Liver (tissue), 3 donors: Measurements from ENCODE around the gene C19orf53.

Experiments used
- ATF3 ChIP-seq: IDR thresholded peaks from 2 replicates; pipeline ENCODE4 v1.6.1; 2016; ENCODE audit warnings: antibody characterized with exemption
- FOXA1 ChIP-seq: IDR thresholded peaks from 2 replicates; pipeline ENCODE4 v1.6.1; 2016; ENCODE audit warnings: antibody characterized with exemption
- GABPA ChIP-seq, 2 donors: IDR thresholded peaks in 1 of 2; conservative IDR thresholded peaks in 1 of 2; 2 replicates each; pipeline ENCODE4 v1.6.1; 2016; ENCODE audit warnings: antibody characterized with exemption in 2 of 2, mild to moderate bottlenecking in 1 of 2, moderate library complexity in 1 of 2
- HNF4A ChIP-seq, 2 donors: conservative IDR thresholded peaks; 2 replicates each; pipeline ENCODE4 v1.6.1; 2016; ENCODE audit warnings: antibody characterized with exemption in 2 of 2, mild to moderate bottlenecking in 2 of 2
- JUND ChIP-seq, 2 donors: IDR thresholded peaks; 2 replicates each; pipeline ENCODE4 v1.6.1; 2016; ENCODE audit warnings: antibody characterized with exemption in 2 of 2
- NR2F2 ChIP-seq: IDR thresholded peaks from 2 replicates; pipeline ENCODE4 v1.6.1; 2016; ENCODE audit warnings: antibody characterized with exemption
- RAD21 ChIP-seq, 2 donors: IDR thresholded peaks; 2 replicates each; pipeline ENCODE4 v1.6.1; 2016; ENCODE audit warnings: antibody characterized with exemption in 2 of 2, mild to moderate bottlenecking in 2 of 2
- REST ChIP-seq: IDR thresholded peaks from 2 replicates; pipeline ENCODE4 v1.6.1; 2016; ENCODE audit warnings: antibody characterized with exemption, mild to moderate bottlenecking
- TAF1 ChIP-seq: conservative IDR thresholded peaks from 2 replicates; pipeline ENCODE4 v1.6.1; 2016; ENCODE audit warnings: antibody characterized with exemption, mild to moderate bottlenecking
- YY1 ChIP-seq: IDR thresholded peaks from 2 replicates; pipeline ENCODE4 v1.6.1; 2016; ENCODE audit warnings: antibody characterized with exemption, mild to moderate bottlenecking
- TF ChIP-seq, protein P1 (sequence below): IDR thresholded peaks from 2 replicates; pipeline ENCODE4 v1.6.1; 2016; ENCODE audit warnings: antibody characterized with exemption
- TF ChIP-seq, protein P2 (sequence below): fragments of 150-350 bp; IDR thresholded peaks from 2 replicates; pipeline ENCODE4 v1.5.1; 2017; ENCODE audit warnings: improper control_type of control experiment, low read depth, low read length; ENCODE audit not compliant: missing input control
- donor health status: healthy.
- donor health status: healthy.

- TF ChIP-seq REST: no peak
- TF ChIP-seq, protein P1, sequence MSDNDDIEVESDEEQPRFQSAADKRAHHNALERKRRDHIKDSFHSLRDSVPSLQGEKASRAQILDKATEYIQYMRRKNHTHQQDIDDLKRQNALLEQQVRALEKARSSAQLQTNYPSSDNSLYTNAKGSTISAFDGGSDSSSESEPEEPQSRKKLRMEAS: no peak
- TF ChIP-seq, protein P2, sequence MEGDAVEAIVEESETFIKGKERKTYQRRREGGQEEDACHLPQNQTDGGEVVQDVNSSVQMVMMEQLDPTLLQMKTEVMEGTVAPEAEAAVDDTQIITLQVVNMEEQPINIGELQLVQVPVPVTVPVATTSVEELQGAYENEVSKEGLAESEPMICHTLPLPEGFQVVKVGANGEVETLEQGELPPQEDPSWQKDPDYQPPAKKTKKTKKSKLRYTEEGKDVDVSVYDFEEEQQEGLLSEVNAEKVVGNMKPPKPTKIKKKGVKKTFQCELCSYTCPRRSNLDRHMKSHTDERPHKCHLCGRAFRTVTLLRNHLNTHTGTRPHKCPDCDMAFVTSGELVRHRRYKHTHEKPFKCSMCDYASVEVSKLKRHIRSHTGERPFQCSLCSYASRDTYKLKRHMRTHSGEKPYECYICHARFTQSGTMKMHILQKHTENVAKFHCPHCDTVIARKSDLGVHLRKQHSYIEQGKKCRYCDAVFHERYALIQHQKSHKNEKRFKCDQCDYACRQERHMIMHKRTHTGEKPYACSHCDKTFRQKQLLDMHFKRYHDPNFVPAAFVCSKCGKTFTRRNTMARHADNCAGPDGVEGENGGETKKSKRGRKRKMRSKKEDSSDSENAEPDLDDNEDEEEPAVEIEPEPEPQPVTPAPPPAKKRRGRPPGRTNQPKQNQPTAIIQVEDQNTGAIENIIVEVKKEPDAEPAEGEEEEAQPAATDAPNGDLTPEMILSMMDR: no peak
- TF ChIP-seq HNF4A (conservative IDR thresholded peaks at IDR 0.05): no peak
- TF ChIP-seq ATF3: no peak
- no peak for TF ChIP-seq RAD21 (IDR thresholded peaks at IDR 0.05)
- no peak for TF ChIP-seq JUND (IDR thresholded peaks at IDR 0.05)
- TF ChIP-seq YY1: no peak
- no peak for TF ChIP-seq TAF1
- no peak for TF ChIP-seq NR2F2
- TF ChIP-seq FOXA1: no peak
- TF ChIP-seq GABPA (IDR thresholded peaks at IDR 0.05 in 1 of 2, conservative IDR thresholded peaks at IDR 0.05 in 1 of 2): no peak
Measured at GRCh38 chr19:13741893-13742292, 32.4 kb upstream of the C19orf53 start.
